Hematopoietic multipotent progenitor cell (in vitro differentiated cells): ENCODE measurements around the gene ICA1. TPM values are rescaled to one million over a fixed set of nuclear protein-coding genes. Genes with fewer than 3 reads are reported as not detected.
"Not testable (repeated sequence)": the region's sequence is repeated elsewhere in the genome, so short reads cannot be mapped to it uniquely, and the experiment has no call there.

Source experiments
- DNase-seq, 3 donors: peaks; one replicate each; pipeline ENCODE4 v3.0.0-alpha.2; 2011 to 2015; ENCODE audit warnings: low read depth in 2 of 3, low spot score in 2 of 3
- total RNA-seq: library from RNA; depleted of rRNA; stranded (reverse); fragments of >200 nt; gene quantifications from one replicate; pipeline ENCODE4 v1.2.3, GENCODE V29; 2012

The ICA1 gene
- total RNA-seq, 1 donor, result 14.0 TPM

GRCh38 chr7:8111282-8111960, 150.5 kb downstream of the ICA1 start:
- DNase-seq, result no peak

DNA sequence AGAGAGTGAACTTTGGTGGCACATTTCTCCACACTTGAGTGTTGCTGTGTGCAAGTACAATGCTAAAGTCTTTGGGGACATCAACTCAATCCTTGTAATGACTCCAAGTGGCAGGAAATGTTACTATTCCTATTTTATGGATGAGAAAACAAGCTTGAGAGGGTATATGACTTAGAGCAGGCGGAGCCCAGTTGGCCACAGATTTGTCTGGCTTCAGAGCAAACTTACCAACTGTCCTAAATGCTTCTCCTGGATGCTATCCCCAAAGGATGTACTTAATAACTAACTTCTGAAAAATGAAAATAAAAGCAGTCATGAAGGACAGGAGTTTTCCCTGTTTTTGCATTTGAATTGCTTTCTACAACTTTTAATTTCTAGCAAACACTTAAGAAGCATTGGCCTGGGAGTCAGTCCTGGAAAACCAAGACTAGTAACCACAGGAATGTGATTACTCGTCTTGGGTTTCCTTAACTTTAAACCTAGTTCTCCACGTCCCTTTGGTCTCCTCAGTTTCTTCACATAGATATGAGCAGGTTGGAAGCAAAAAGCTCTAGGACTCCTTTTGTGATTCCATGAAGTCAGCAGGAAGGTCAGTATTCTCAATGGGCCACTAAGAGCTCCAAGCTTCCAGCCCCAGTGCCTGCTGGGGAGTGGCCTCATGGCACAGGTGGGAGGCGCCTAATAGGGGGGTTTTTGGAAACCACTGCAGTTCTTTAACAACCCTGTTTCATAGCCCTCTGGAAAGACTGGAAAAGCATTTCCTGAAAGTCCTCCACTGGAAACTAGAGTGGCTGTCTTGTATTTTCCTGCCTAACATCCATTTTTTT, 152.6 kb downstream of the ICA1 start:
- no peak for DNase-seq

DNA sequence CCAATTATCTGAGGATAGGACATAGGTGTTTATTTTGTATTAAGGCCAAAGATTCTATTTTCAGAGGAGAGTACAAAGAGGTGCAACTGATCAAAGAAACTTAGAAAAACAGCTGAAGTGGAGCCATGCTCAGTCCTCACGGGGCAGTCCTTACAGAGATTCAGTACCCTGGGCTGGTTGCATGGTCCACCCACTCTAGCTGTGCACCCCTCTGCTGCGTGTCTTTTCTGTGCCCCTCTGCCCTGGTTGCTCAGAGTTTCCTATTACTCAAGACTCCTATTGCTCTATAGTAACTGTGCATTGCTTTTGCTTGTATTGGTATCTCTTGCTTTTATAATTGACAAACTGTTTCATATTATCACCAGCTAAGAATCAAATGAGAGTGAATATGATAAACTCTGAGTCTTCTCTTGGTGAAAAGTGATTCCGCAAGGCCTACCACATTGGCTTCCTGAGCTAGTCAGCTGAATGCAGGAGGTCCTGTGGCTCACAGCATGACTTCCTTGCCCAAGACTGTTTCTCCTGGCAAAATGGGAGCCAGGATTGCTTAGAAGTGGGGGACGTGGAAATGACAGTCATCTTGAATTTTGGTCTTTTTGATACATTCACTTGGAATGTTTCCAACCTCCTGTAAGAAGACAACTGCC, 156.4 kb downstream of the ICA1 start:
- DNase-seq, result no peak

DNA sequence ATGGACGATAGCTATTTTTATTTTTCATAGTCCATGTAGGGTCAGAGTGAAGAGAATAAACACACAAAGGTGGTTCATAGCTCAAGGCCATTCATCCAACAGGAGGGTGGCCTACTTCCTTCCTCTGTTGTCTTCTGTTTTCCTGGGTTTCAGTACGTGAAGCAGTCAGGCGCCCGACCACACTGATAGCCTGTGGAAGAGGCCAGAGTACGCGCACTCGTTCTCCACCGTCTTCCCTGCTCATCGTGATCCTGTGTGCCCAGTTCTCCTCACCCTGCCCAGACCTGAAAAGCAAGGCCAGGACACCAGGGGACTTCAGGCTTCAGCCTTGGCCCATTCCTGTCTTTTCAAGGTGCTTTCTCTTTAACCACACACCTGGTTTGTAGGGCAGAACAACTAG, 158.7 kb downstream of the ICA1 start:
- no peak for DNase-seq

GRCh38 chr7:8101292-8101691, 160.7 kb downstream of the ICA1 start:
- DNase-seq, result not testable (repeated sequence)

GRCh38 chr7:8094164-8095140, 167.5 kb downstream of the ICA1 start:
- no peak for DNase-seq

DNA sequence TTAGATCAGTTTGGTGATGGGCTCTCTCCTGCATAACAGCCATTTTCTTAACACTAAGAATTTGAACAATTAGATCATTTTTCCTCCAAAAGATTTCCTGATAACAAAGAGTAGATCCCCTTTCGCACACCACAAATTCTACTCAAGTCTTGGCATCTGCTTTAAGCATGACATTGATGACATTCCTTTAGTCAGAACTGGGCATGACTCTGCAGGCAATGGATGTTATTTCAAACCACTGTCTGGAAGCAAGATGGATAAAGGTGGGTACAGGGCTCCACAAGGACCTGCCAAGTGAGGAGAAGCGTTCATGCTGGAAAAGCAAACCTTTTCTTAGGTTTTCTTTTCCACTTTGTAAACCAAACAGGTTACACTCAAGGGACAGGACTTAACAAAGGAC, 169.8 kb downstream of the ICA1 start:
- DNase-seq, result no peak

DNA sequence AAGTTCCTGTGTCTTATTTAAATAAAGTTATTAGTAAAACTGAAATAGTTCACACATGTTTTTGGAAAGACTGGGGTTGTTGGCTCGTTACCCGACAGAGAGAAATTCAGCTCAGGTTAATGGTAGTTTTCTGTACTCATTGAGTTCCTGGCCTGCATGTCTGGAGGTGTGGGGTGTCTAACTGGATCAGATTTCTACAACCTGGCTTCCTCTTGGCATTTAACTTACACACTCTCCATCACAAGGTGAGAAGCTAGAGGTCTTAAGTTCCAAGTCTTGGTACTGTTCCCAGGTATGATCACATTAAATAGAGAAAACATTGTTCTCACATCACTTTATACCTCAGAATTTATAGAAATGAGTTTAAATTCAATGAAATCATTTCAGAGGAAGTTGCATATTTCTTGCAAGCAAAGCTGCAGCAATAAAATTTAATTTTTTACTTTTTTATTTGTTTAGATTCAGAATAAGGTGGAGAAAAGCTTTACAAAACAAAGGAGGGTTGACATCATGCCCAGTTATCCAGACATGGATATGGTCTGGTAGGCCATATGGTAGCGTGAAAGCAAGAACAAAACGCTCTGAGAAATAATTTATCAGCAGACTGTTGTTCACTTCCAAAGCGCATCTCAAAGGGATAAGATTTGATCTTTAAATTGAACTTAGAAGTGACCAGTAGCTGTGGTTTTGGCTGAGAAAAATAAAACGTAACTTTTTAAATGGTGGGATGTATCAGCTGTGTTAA, 172.8 kb downstream of the ICA1 start:
- DNase-seq, result no peak

- no peak for DNase-seq
These were observed 175.7 kb downstream of the ICA1 start for GRCh38 chr7:8086239-8086638.

DNA sequence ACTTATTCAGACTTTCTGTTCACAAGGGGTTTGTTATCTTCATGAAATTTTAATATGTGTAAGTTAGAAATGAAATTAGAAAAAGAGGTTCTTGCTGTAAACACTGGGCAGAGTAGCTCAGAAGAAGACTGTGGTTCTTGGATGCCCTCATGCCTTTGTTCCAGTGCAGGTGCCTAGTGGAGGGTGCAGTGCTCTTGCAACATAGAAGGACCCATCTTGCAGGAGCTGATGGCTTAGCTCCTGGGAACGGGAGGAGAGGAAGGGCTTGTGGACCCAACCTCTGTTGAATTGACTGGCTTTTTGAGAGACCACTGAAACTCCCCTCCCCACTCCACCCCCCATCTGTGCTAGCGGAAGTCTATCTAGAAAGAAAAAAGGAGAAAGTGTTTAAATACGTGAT, 176.5 kb downstream of the ICA1 start:
- no peak for DNase-seq

DNA sequence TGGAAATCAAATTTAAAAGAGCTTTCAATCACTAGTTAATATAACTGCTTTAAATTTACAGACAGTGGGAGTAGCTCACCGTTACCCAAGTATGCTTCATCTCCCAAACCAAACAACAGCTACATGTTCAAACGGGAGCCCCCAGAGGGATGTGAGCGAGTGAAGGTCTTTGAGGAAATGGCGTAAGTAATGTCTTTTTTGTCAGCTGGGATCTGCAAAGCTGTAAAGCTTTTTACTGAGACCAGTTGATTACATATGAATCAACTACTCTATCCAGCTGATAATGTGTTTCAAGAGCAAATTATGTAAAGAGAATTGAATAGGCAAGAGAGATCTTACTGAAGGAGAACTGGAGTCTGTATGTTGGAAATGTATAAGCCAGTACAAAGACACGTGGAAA, 177.1 kb downstream of the ICA1 start:
- no peak for DNase-seq

DNA sequence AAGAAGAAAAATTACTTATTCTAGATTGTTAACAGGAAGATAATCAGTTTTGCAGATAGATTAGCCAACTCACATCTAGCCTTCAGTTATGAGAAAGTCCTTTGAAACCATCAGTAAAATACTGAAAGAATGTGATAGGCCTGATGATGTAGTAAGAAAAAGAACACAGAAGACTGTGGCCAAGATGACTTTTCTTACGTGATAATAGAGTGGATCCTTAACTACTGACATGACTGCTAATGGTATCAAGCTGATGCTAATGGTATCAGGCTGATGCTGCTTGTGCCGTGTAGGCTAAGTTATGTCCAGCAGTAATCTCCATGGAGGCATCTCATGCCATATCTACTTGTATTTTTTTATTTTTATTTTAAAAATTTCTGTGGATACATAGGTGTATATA, 179.2 kb downstream of the ICA1 start:
- DNase-seq, result no peak

- no peak for DNase-seq
These were observed 183.5 kb downstream of the ICA1 start for GRCh38 chr7:8078418-8078817.

- DNase-seq, result no peak
These were observed 191.4 kb downstream of the ICA1 start for GRCh38 chr7:8070451-8071180.

GRCh38 chr7:8068892-8069686, 192.9 kb downstream of the ICA1 start:
- no peak for DNase-seq

- no peak for DNase-seq
These were observed 196.6 kb downstream of the ICA1 start for GRCh38 chr7:8065356-8065813.

DNA sequence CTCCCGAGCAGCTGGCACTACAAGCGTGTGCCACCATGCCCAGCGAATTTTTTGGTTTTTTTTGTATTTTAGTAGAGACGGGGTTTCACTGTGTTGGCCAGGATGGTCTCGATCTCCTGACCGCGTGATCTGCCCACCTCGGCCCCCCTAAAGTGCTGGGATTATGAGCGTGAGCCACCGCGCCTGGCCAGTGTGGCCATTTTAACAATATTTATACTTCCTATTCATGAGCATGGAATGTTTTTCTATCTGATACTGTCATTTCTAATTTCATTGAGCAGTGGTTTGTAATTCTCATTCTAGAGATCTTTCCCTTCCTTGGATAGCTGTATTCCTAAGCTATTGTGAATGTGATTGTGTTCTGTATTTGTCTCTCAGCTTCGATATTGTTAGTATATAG, 197.1 kb downstream of the ICA1 start:
- DNase-seq, result no peak

GRCh38 chr7:8063706-8064297, 198.2 kb downstream of the ICA1 start:
- no peak for DNase-seq
